Measurements from ENCODE around the gene CENPB. TPM values are rescaled to one million over a fixed set of nuclear protein-coding genes. Genes with fewer than 3 reads are reported as not detected.

Gene CENPB
- polyA plus RNA-seq, 1 donor (not counting 4 experiments of a cell fraction or from before 2014, with no cell fraction given), result 18.1 TPM

DNA sequence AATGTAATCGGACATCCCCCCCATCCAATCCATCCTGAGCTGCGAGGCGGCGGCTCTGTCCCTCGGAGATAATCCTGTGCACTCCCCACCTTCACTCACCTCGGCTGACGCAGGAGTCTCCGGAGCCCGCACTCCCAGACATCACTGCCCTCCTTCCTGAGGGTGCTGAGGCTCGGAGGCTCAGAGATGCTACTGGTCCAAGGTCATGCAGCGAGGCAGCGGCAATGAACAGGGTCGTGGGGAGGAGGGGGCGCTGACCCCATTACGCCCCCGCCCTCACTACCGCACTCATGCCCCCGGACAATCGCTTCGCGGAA, 19.5 kb downstream of the CENPB start:
- no peaks in the 10 kb centered on the region for H3K9me3 ChIP-seq (ENCODE audit: control insufficient read depth, low read depth, low read length)
- peak overlapping the region; percentile 81 to 93 (median 87) for H3K4me3 ChIP-seq (ENCODE audit: control insufficient read depth in 2 of 3, extremely low read depth in 1 of 3, insufficient read depth in 2 of 3, low read depth in 1 of 3, low read length in 3 of 3)
- H3K4me2 ChIP-seq (ENCODE audit: control insufficient read depth, extremely low read depth, insufficient read depth, low read depth, low read length), result peak overlapping the region; percentile 90
- H3K79me2 ChIP-seq (ENCODE audit: control insufficient read depth, insufficient read depth, low read length), result peaks cover 18% of the 10 kb centered on the region
- H3K9me1 ChIP-seq (ENCODE audit: control insufficient read depth, extremely low read depth, insufficient read depth, low read length), result no peaks in the 10 kb centered on the region
- H3K27me3 ChIP-seq (ENCODE audit: control insufficient read depth, extremely low read depth, insufficient read depth, low read length), result no peaks in the 10 kb centered on the region
- H4K20me1 ChIP-seq (ENCODE audit: control insufficient read depth, extremely low read depth, insufficient read depth, low read length), result no peaks in the 10 kb centered on the region
- no peak for TF ChIP-seq EZH2 (IDR thresholded peaks at IDR 0.05; ENCODE audit: low read length)
- TF ChIP-seq, protein P1, sequence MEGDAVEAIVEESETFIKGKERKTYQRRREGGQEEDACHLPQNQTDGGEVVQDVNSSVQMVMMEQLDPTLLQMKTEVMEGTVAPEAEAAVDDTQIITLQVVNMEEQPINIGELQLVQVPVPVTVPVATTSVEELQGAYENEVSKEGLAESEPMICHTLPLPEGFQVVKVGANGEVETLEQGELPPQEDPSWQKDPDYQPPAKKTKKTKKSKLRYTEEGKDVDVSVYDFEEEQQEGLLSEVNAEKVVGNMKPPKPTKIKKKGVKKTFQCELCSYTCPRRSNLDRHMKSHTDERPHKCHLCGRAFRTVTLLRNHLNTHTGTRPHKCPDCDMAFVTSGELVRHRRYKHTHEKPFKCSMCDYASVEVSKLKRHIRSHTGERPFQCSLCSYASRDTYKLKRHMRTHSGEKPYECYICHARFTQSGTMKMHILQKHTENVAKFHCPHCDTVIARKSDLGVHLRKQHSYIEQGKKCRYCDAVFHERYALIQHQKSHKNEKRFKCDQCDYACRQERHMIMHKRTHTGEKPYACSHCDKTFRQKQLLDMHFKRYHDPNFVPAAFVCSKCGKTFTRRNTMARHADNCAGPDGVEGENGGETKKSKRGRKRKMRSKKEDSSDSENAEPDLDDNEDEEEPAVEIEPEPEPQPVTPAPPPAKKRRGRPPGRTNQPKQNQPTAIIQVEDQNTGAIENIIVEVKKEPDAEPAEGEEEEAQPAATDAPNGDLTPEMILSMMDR (optimal IDR thresholded peaks at IDR 0.05 in 1 of 3, IDR thresholded peaks at IDR 0.05 in 1 of 3, conservative IDR thresholded peaks at IDR 0.05 in 1 of 3; ENCODE audit: extremely low read depth in 1 of 3, insufficient read depth in 2 of 3, low read length in 3 of 3), result no peak
- H3K9ac ChIP-seq (ENCODE audit: control insufficient read depth, extremely low read depth, insufficient read depth, low read length), result peak overlapping the region; percentile 91
- H3K4me1 ChIP-seq (ENCODE audit: control insufficient read depth, extremely low read depth, insufficient read depth, low read length), result peaks cover 21% of the 10 kb centered on the region
- FAIRE-seq (no peak), DNase-seq (ENCODE audit: low read depth, low spot score) (no peak)
- peak overlapping the region; percentile 90 for H2AFZ ChIP-seq (ENCODE audit: control insufficient read depth, low read length)
- no peak overlapping the region for H3K27ac ChIP-seq (ENCODE audit: control insufficient read depth, insufficient read depth, low read length)
- H3K36me3 ChIP-seq (ENCODE audit: control insufficient read depth in 2 of 2, extremely low read depth in 1 of 2, insufficient read depth in 2 of 2, low read length in 2 of 2), result peaks cover 0 to 3% of the 10 kb centered on the region in 2 experiments
- dilution Hi-C loops (cut with MboI; ENCODE audit: extremely low pct_ligation_motif_present, low sequenced_read_pairs), result no loop called here

DNA sequence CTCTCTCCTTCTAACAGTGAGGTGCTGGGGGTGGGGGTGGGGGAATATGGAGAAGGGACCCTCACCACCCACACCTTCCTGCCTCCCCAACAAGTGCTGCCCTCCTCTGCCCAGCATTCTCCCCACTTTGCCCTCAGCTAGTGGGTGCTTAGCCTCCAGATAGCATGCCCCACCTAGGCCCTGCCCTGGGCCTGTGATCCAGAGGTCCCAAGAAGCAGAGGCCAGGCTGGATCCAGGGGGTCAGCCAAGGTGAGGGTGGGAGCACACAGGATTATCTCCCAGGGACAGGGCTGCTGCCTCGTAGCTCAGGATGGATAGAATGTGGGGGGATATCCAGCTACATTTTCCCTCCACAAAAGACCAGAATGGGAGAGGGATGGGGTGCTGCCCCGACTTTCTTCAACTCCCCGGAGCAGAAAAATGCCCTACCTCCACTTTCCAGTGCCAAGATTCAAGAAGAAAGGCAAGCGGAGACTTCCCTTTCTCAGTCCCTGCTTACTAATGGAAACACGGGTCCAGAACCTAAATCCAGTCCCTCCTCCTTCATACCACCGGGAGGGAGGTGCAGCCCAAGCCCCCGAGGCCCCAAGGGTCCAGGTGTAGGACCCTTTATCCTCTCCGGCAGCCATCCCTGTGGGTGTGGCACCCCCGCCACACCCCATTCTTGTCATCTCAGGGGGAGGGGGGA, 20.0 kb downstream of the CENPB start:
- Histone ChIP-seq H2AFZ (ENCODE audit: control insufficient read depth, low read length) (no peak overlapping the region), H3K4me1 (ENCODE audit: control insufficient read depth, extremely low read depth, insufficient read depth, low read length) (peaks cover 21% of the 10 kb centered on the region), H3K4me3 (ENCODE audit: control insufficient read depth in 2 of 3, extremely low read depth in 1 of 3, insufficient read depth in 2 of 3, low read depth in 1 of 3, low read length in 3 of 3) (peak overlapping the region; percentile 81 to 93 (median 87)), H3K27ac (ENCODE audit: control insufficient read depth, insufficient read depth, low read length) (no peak overlapping the region), H3K9me1 (ENCODE audit: control insufficient read depth, extremely low read depth, insufficient read depth, low read length) (no peaks in the 10 kb centered on the region), H3K9ac (ENCODE audit: control insufficient read depth, extremely low read depth, insufficient read depth, low read length) (peak overlapping the region; percentile 91), H3K27me3 (ENCODE audit: control insufficient read depth, extremely low read depth, insufficient read depth, low read length) (no peaks in the 10 kb centered on the region), H3K9me3 (ENCODE audit: control insufficient read depth, low read depth, low read length) (no peaks in the 10 kb centered on the region), H3K36me3 (ENCODE audit: control insufficient read depth in 2 of 2, extremely low read depth in 1 of 2, insufficient read depth in 2 of 2, low read length in 2 of 2) (peaks cover 0 to 3% of the 10 kb centered on the region in 2 experiments), H4K20me1 (ENCODE audit: control insufficient read depth, extremely low read depth, insufficient read depth, low read length) (no peaks in the 10 kb centered on the region), H3K79me2 (ENCODE audit: control insufficient read depth, insufficient read depth, low read length) (peaks cover 18% of the 10 kb centered on the region), H3K4me2 (ENCODE audit: control insufficient read depth, extremely low read depth, insufficient read depth, low read depth, low read length) (peak overlapping the region; percentile 90)
- dilution Hi-C loops (cut with MboI; ENCODE audit: extremely low pct_ligation_motif_present, low sequenced_read_pairs), result no loop called here
- DNase-seq (ENCODE audit: low read depth, low spot score) (no peak), FAIRE-seq (no peak)
- TF ChIP-seq, protein P1 (optimal IDR thresholded peaks at IDR 0.05 in 1 of 3, IDR thresholded peaks at IDR 0.05 in 1 of 3, conservative IDR thresholded peaks at IDR 0.05 in 1 of 3; ENCODE audit: extremely low read depth in 1 of 3, insufficient read depth in 2 of 3, low read length in 3 of 3), result no peak
- no peak for TF ChIP-seq EZH2 (IDR thresholded peaks at IDR 0.05; ENCODE audit: low read length)

All from keratinocyte (primary cell).